ENCODE results near the gene GYG2. TPM values are rescaled to one million over a fixed set of nuclear protein-coding genes. Genes with fewer than 3 reads are reported as not detected.
A peak's percentile ranks its signal among the peaks of the same experiment; 100 is the strongest.
"Not testable (repeated sequence)": the region's sequence is repeated elsewhere in the genome, so short reads cannot be mapped to it uniquely, and the experiment has no call there.

GYG2 gene
- total RNA-seq, 6 experiments from 2014 or later = 0.35 to 0.79 (median 0.51) TPM; not detected in 2

- peak; percentile 53 for DNase-seq
- peak; percentile 72 for TF ChIP-seq CTCF (IDR thresholded peaks at IDR 0.05)
- Mint-ChIP-seq H3K27ac (peak overlapping the region; percentile 92), H3K4me1 (ENCODE audit: low read depth) (peaks cover 15% of the 10 kb centered on the region), H3K4me3 (peak overlapping the region; percentile 70)
- H3K9me3 Mint-ChIP-seq; H3K36me3 Mint-ChIP-seq (ENCODE audit: low read depth); H3K27me3 Mint-ChIP-seq (ENCODE audit: insufficient read depth): not testable (repeated sequence)
Measured at GRCh38 chrX:2812161-2812907, 16.4 kb upstream of the GYG2 start.

GRCh38 chrX:2817036-2817435 is 11.7 kb upstream of the GYG2 start:
- Mint-ChIP-seq H3K4me3 (no peak overlapping the region), H3K4me1 (ENCODE audit: low read depth) (peaks cover 17% of the 10 kb centered on the region), H3K36me3 (ENCODE audit: low read depth) (no peaks in the 10 kb centered on the region), H3K27me3 (ENCODE audit: insufficient read depth) (no peaks in the 10 kb centered on the region), H3K9me3 (no peaks in the 10 kb centered on the region), H3K27ac (no peak overlapping the region)
- TF ChIP-seq CTCF (IDR thresholded peaks at IDR 0.05) = no peak
- DNase-seq = no peak

GRCh38 chrX:2819345-2820135 is 9.2 kb upstream of the GYG2 start:
- Mint-ChIP-seq H3K9me3 (no peaks in the 10 kb centered on the region), H3K27ac (no peak overlapping the region), H3K36me3 (ENCODE audit: low read depth) (no peaks in the 10 kb centered on the region), H3K4me1 (ENCODE audit: low read depth) (peaks cover 9% of the 10 kb centered on the region; the same call in 1 of the 2 replicates), H3K4me3 (no peak overlapping the region), H3K27me3 (ENCODE audit: insufficient read depth) (peaks cover 5% of the 10 kb centered on the region)
- peak; percentile 69 for TF ChIP-seq CTCF (IDR thresholded peaks at IDR 0.05)
- peak; percentile 6 for DNase-seq

GRCh38 chrX:2820136-2820771 is 8.5 kb upstream of the GYG2 start:
- H3K4me3 Mint-ChIP-seq = no peak overlapping the region
- H3K27ac Mint-ChIP-seq = no peak overlapping the region
- peaks cover 5% of the 10 kb centered on the region for H3K27me3 Mint-ChIP-seq (ENCODE audit: insufficient read depth)
- H3K36me3 Mint-ChIP-seq (ENCODE audit: low read depth) = no peaks in the 10 kb centered on the region
- DNase-seq = no peak
- H3K9me3 Mint-ChIP-seq = no peaks in the 10 kb centered on the region
- TF ChIP-seq CTCF (IDR thresholded peaks at IDR 0.05) = no peak
- peaks cover 9% of the 10 kb centered on the region; the same call in 1 of the 2 replicates for H3K4me1 Mint-ChIP-seq (ENCODE audit: low read depth)

GRCh38 chrX:2823795-2824386 is 4.8 kb upstream of the GYG2 start:
- Mint-ChIP-seq H3K4me1 (ENCODE audit: low read depth) (peaks cover 9% of the 10 kb centered on the region; the same call in 1 of the 2 replicates), H3K36me3 (ENCODE audit: low read depth) (no peaks in the 10 kb centered on the region), H3K27me3 (ENCODE audit: insufficient read depth) (peaks cover 5% of the 10 kb centered on the region), H3K9me3 (no peaks in the 10 kb centered on the region), H3K27ac (no peak overlapping the region), H3K4me3 (no peak overlapping the region)
- no peak for DNase-seq
- no peak for TF ChIP-seq CTCF (IDR thresholded peaks at IDR 0.05)

Measured in HFFc6 (cell line).